Neural progenitor cell (in vitro differentiated cells): ENCODE measurements around the gene CLINT1. TPM values are rescaled to one million over a fixed set of nuclear protein-coding genes. Genes with fewer than 3 reads are reported as not detected.

Experiments
- DNase-seq: peaks from one replicate; pipeline ENCODE4 v3.0.0-alpha.2; 2016; ENCODE audit warnings: low spot score
- H2AFZ ChIP-seq: fragments of 200-600 bp; sonication (generic); replicated peaks from 2 replicates; pipeline ENCODE4 v1.6.1; 2016; ENCODE audit warnings: antibody characterized with exemption
- H3F3A ChIP-seq: fragments of 200-600 bp; sonication (generic); 2 replicates; pipeline ENCODE4 v1.6.1; 2016; ENCODE audit warnings: antibody characterized with exemption, low read depth
- H3K27ac ChIP-seq: fragments of 200-600 bp; sonication (generic); 2 replicates; pipeline ENCODE4 v1.5.1; 2016; ENCODE audit warnings: mild to moderate bottlenecking
- H3K27me3 ChIP-seq: fragments of 200-600 bp; sonication (generic); 2 replicates; pipeline ENCODE4 v1.6.1; 2016; ENCODE audit warnings: mild to moderate bottlenecking, moderate library complexity
- H3K36me3 ChIP-seq: fragments of 200-600 bp; sonication (generic); 2 replicates; pipeline ENCODE4 v1.5.1; 2016
- H3K4me1 ChIP-seq: fragments of 200-600 bp; sonication (generic); 2 replicates; pipeline ENCODE4 v1.6.1; 2016; ENCODE audit warnings: mixed run types
- H3K4me2 ChIP-seq: fragments of 200-600 bp; sonication (generic); 2 replicates; pipeline ENCODE4 v1.6.1; 2016
- H3K4me3 ChIP-seq: fragments of 200-600 bp; sonication (generic); 2 replicates; pipeline ENCODE4 v1.5.1; 2016
- H3K79me2 ChIP-seq: fragments of 200-600 bp; sonication (generic); 2 replicates; pipeline ENCODE4 v1.6.1; 2016; ENCODE audit warnings: low read depth
- H3K9ac ChIP-seq: fragments of 200-600 bp; sonication (generic); 2 replicates; pipeline ENCODE4 v1.6.1; 2016
- H3K9me3 ChIP-seq: fragments of 200-600 bp; sonication (generic); 2 replicates; pipeline ENCODE4 v1.5.1; 2016; ENCODE audit warnings: low read depth
- H4K20me1 ChIP-seq: fragments of 200-600 bp; sonication (generic); 2 replicates; pipeline ENCODE4 v1.6.1; 2016; ENCODE audit warnings: low read depth
- H3K27ac Mint-ChIP-seq: 3 replicates; pipeline ENCODE4 v1.8.0; 2021; ENCODE audit warnings: mixed read lengths
- H3K27me3 Mint-ChIP-seq: 2 replicates; pipeline ENCODE4 v1.8.0; 2022; ENCODE audit warnings: low read depth, mild to moderate bottlenecking, inconsistent platforms, moderate library complexity, mixed read lengths; ENCODE audit not compliant: insufficient read depth
- H3K36me3 Mint-ChIP-seq: 3 replicates; pipeline ENCODE4 v1.8.0; 2021; ENCODE audit warnings: mixed read lengths
- H3K4me1 Mint-ChIP-seq: 3 replicates; pipeline ENCODE4 v1.8.0; 2021; ENCODE audit warnings: mixed read lengths
- H3K4me3 Mint-ChIP-seq: 3 replicates; pipeline ENCODE4 v1.8.0; 2021; ENCODE audit warnings: mild to moderate bottlenecking, moderate library complexity, mixed read lengths
- H3K9me3 Mint-ChIP-seq: 3 replicates; pipeline ENCODE4 v1.8.0; 2020; ENCODE audit warnings: mixed read lengths
- EZH2 ChIP-seq: fragments of 200-600 bp; sonication (generic); IDR thresholded peaks from 2 replicates; pipeline ENCODE4 v1.6.1; 2017; ENCODE audit warnings: antibody characterized with exemption, mild to moderate bottlenecking, moderate library complexity
- EZH2phosphoT487 ChIP-seq: fragments of 200-600 bp; sonication (generic); IDR thresholded peaks from 2 replicates; pipeline ENCODE4 v1.6.1; 2017; ENCODE audit warnings: antibody characterized with exemption
- total RNA-seq: library from RNA; depleted of rRNA; stranded (reverse); fragments of >200 nt; gene quantifications from 2 replicates; pipeline ENCODE4 v1.2.3, GENCODE V29; 2015; ENCODE audit warnings: low replicate concordance
- TF ChIP-seq, protein P1 (sequence below): fragments of 200-600 bp; sonication (generic); IDR thresholded peaks from 2 replicates; pipeline ENCODE4 v1.5.1; 2017; ENCODE audit warnings: antibody characterized with exemption, mild to moderate bottlenecking

The CLINT1 gene
- total RNA-seq, 1 donor from 2014 or later = 65.0 TPM

DNA sequence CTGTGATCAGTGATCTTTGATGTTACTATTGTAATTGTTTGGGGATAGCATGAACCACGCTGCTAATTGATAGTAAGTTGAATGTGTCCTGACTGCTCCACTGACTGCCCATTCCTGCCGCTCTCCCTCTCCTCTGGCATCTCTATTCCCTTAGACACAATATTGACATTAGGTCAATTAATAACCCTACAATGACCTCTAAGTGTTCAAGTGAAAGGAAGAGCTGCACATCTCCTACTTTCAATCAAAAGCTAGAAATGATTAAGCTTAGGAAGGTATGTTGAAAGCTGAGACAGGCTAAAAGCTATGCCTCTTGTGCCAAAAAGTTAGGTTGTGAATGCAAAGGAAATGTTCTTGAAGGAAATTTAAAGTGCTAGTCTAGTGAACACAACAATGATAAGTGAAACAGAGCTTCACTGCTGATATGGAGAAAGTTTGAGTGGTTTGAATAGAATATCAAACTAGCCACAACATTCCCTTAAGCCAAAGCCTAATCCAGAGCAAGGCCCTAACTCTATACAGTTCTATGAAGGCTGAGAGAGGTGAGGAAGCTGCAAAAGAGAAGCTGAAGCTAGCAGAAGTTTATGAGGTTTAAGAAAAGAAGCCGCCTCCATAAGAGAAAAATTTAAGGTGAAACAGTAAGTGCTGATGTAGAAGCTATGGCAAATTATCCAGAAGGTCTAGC lies 12.9 kb downstream of the CLINT1 start:
- H3K9me3 Mint-ChIP-seq = peaks cover 18% of the 10 kb centered on the region
- H3K36me3 Mint-ChIP-seq = peaks cover 37% of the 10 kb centered on the region
- no peaks in the 10 kb centered on the region for H3K9me3 ChIP-seq
- no peak overlapping the region for H3K27ac Mint-ChIP-seq
- H3K27me3 ChIP-seq = no peaks in the 10 kb centered on the region
- H3K4me1 Mint-ChIP-seq = no peaks in the 10 kb centered on the region
- H3F3A ChIP-seq = no peaks in the 10 kb centered on the region
- peaks cover 19% of the 10 kb centered on the region for H4K20me1 ChIP-seq
- H3K36me3 ChIP-seq = no peaks in the 10 kb centered on the region
- TF ChIP-seq EZH2 (no peak), EZH2phosphoT487 (no peak)
- TF ChIP-seq, protein P1, sequence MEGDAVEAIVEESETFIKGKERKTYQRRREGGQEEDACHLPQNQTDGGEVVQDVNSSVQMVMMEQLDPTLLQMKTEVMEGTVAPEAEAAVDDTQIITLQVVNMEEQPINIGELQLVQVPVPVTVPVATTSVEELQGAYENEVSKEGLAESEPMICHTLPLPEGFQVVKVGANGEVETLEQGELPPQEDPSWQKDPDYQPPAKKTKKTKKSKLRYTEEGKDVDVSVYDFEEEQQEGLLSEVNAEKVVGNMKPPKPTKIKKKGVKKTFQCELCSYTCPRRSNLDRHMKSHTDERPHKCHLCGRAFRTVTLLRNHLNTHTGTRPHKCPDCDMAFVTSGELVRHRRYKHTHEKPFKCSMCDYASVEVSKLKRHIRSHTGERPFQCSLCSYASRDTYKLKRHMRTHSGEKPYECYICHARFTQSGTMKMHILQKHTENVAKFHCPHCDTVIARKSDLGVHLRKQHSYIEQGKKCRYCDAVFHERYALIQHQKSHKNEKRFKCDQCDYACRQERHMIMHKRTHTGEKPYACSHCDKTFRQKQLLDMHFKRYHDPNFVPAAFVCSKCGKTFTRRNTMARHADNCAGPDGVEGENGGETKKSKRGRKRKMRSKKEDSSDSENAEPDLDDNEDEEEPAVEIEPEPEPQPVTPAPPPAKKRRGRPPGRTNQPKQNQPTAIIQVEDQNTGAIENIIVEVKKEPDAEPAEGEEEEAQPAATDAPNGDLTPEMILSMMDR = no peak
- no peak overlapping the region for H2AFZ ChIP-seq
- no peak overlapping the region for H3K9ac ChIP-seq
- no peak overlapping the region for H3K27ac ChIP-seq
- H3K27me3 Mint-ChIP-seq = no peaks in the 10 kb centered on the region
- H3K4me1 ChIP-seq = peaks cover 3% of the 10 kb centered on the region
- DNase-seq = no peak
- no peak overlapping the region for H3K4me2 ChIP-seq
- H3K4me3 Mint-ChIP-seq = no peak overlapping the region
- H3K79me2 ChIP-seq = peaks cover 100% of the 10 kb centered on the region
- no peak overlapping the region for H3K4me3 ChIP-seq

DNA sequence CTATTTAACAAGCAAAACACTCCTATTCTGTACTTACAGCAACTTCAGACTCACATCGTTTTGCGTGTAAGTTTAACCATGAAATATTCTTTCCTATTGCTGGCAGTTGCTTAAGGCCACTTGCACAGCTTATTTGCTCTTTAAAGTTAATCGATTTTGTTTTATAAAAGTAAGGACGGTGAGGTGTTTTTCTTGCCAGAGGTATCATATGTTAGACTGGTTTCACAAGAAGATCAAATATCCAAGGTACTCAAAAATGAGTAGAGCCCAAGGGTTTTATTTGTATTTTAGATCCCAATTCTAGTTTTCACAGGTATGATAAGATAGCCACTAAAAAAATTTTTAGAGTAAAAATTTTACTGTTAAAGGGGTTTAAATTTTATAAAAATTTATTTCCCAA lies 16.2 kb downstream of the CLINT1 start:
- Histone ChIP-seq H2AFZ (no peak overlapping the region), H3K27me3 (no peaks in the 10 kb centered on the region), H3K9ac (no peak overlapping the region), H3K9me3 (no peaks in the 10 kb centered on the region), H3K79me2 (peaks cover 97% of the 10 kb centered on the region), H4K20me1 (peaks cover 10% of the 10 kb centered on the region), H3K27ac (no peak overlapping the region), H3K36me3 (no peaks in the 10 kb centered on the region), H3K4me1 (peaks cover 3% of the 10 kb centered on the region), H3K4me2 (no peak overlapping the region), H3F3A (no peaks in the 10 kb centered on the region), H3K4me3 (no peak overlapping the region)
- peaks cover 32% of the 10 kb centered on the region for H3K36me3 Mint-ChIP-seq
- H3K27ac Mint-ChIP-seq = no peak overlapping the region
- H3K27me3 Mint-ChIP-seq = no peaks in the 10 kb centered on the region
- peaks cover 15% of the 10 kb centered on the region for H3K9me3 Mint-ChIP-seq
- DNase-seq = no peak
- no peak overlapping the region for H3K4me3 Mint-ChIP-seq
- TF ChIP-seq EZH2phosphoT487 (no peak), EZH2 (no peak)
- TF ChIP-seq, protein P1 = no peak
- no peaks in the 10 kb centered on the region for H3K4me1 Mint-ChIP-seq

DNA sequence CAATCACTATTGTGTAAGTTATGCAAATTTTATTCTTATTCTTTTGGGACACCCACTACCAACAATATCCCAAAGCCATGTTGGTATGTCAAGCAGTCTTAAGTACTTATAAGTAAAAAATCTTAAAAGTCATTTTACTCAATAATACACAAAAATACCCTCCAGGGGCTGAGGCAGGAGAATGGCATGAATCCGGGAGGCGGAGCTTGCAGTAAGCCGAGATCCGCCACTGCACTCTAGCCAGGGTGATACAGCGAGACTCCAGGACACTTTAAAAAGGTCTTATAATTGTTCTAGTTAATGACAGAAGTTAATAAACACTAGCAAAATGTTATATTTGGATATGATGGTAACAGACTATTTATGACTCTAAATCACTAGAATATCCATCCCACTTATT lies 16.8 kb downstream of the CLINT1 start:
- peaks cover 10% of the 10 kb centered on the region for H3K9me3 Mint-ChIP-seq
- no peak for DNase-seq
- Histone ChIP-seq H3K4me3 (no peak overlapping the region), H3F3A (no peaks in the 10 kb centered on the region), H3K79me2 (peaks cover 97% of the 10 kb centered on the region), H3K4me2 (no peak overlapping the region), H3K27me3 (no peaks in the 10 kb centered on the region), H3K4me1 (peaks cover 3% of the 10 kb centered on the region), H4K20me1 (peaks cover 12% of the 10 kb centered on the region), H3K9ac (no peak overlapping the region), H3K27ac (no peak overlapping the region), H3K9me3 (no peaks in the 10 kb centered on the region), H2AFZ (no peak overlapping the region), H3K36me3 (no peaks in the 10 kb centered on the region)
- H3K36me3 Mint-ChIP-seq = peaks cover 27% of the 10 kb centered on the region
- H3K4me1 Mint-ChIP-seq = no peaks in the 10 kb centered on the region
- H3K27me3 Mint-ChIP-seq = no peaks in the 10 kb centered on the region
- TF ChIP-seq EZH2 (no peak), EZH2phosphoT487 (no peak)
- TF ChIP-seq, protein P1 = no peak
- no peak overlapping the region for H3K27ac Mint-ChIP-seq
- no peak overlapping the region for H3K4me3 Mint-ChIP-seq
